ENCODE data around the gene TMEM255B. TPM values are rescaled to one million over a fixed set of nuclear protein-coding genes. Genes with fewer than 3 reads are reported as not detected.

The TMEM255B gene
- total and polyA plus RNA-seq, 2 of the 4 experiments (the other 2 are of a cell fraction): 0.36 to 0.94 TPM

DNA sequence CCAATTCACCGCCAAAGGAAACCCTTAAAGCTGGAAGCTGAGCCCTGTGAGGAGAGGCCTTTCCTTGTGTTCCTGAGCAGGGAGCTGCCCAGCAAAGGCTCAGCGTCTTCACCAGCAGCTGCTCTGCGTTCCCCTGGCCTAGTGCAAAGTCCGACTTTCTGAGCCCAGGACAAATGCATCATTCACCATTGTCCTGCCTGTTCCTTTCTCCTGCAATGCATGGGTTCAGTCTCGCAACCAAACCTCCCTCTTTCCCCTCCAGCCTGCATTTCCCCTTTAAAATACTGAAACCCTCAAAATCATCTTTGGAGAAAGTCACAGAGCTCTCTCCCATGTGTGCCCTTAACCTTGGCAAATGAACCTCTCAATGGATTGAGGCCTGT, 12.9 kb upstream of the TMEM255B start:
- Histone ChIP-seq H4K20me1 (ENCODE audit: insufficient read depth, low read length) (peaks cover 4% of the 10 kb centered on the region; the same call in 1 of the 2 replicates), H2AK5ac (ENCODE audit: low read depth, low read length) (no peak overlapping the region), H3K27me3 (ENCODE audit: control insufficient read depth, insufficient read depth, low read length) (peaks cover 11% of the 10 kb centered on the region), H3K9me1 (ENCODE audit: insufficient read depth, low read length) (0 out of 2 replicates have a peak, but pooled peaks cover 5% of the 10 kb centered on the region), H4K8ac (ENCODE audit: low read depth in 2 of 2, low read length in 2 of 2) (no peak overlapping the region), H3K4me2 (ENCODE audit: low read depth, low read length) (no peak overlapping the region), H3K18ac (ENCODE audit: low read depth, low read length) (no peak overlapping the region), H3K4me1 (ENCODE audit: control insufficient read depth, insufficient read depth, low read length) (peaks cover 4% of the 10 kb centered on the region; the same call in 1 of the 2 replicates), H3K36me3 (ENCODE audit: control insufficient read depth, insufficient read depth, low read length) (no peaks in the 10 kb centered on the region), H3K4me3 (ENCODE audit: insufficient read depth, low read depth, low read length) (no peak overlapping the region), H2AK9ac (replicated peaks; ENCODE audit: low read depth, low read length, poor library complexity) (no peak overlapping the region), H3K9me3 (ENCODE audit: control insufficient read depth, insufficient read depth, low read length) (no peaks in the 10 kb centered on the region), H3K4ac (ENCODE audit: low read depth, low read length) (no peak overlapping the region), H2BK20ac (ENCODE audit: low read depth, low read length) (no peak overlapping the region), H2BK15ac (ENCODE audit: low read depth, low read length) (no peak overlapping the region), H3K9ac (ENCODE audit: low read depth, low read length) (no peak overlapping the region), H2BK5ac (ENCODE audit: low read depth, low read length, poor library complexity, severe bottlenecking) (no peak overlapping the region), H4K91ac (ENCODE audit: insufficient read depth, low read depth, low read length) (no peak overlapping the region), H3K14ac (replicated peaks; ENCODE audit: low read depth, low read length) (no peak overlapping the region), H2BK120ac (ENCODE audit: low read depth, low read length) (no peak overlapping the region), H2AFZ (replicated peaks; ENCODE audit: low read length, poor library complexity) (no peak overlapping the region), H3K79me1 (ENCODE audit: low read depth in 1 of 2, low read length in 2 of 2) (no peaks in the 10 kb centered on the region), H3K23ac (ENCODE audit: low read depth, low read length) (no peak overlapping the region; the same call in 1 of the 2 replicates), H3K27ac (ENCODE audit: insufficient read depth, low read length) (no peak overlapping the region), H3K56ac (ENCODE audit: extremely low read depth, insufficient read depth, low read length) (no peak overlapping the region), H4K5ac (ENCODE audit: low read depth, low read length) (no peak overlapping the region)
- WGBS, 2 experiments (ENCODE audit: extremely low coverage in 2 of 2, insufficient read length in 1 of 2): 36% methylated on average over 5 of the region's 5 CpGs; no CpG with 5 or more reads in 1 of the 2 experiments
- ChIA-PET CTCF (no interaction called here), POLR2A (ENCODE audit: unreplicated experiment) (no interaction called here)
- ATAC-seq (ENCODE audit: low read depth): no peak
- BruUV-seq (replicated peaks): no TSS peak
- intact Hi-C loops (cut with micrococcal nuclease) (no loop called here), in situ Hi-C loops (cut with MboI; ENCODE audit: low sequenced_read_pairs) (no loop called here), dilution Hi-C loops (cut with HindIII; ENCODE audit: low sequenced_read_pairs, unreplicated experiment) (no loop called here)
- DNase-seq: no peak
- no peak for TF ChIP-seq MAZ (IDR thresholded peaks at IDR 0.05; ENCODE audit: borderline replicate concordance, low read depth, low read length)

Data from IMR-90 (cell line).